HCT116 (cell line): Measurements from ENCODE around the gene GPR89B.
"Not testable (repeated sequence)": the region's sequence is repeated elsewhere in the genome, so short reads cannot be mapped to it uniquely, and the experiment has no call there.

Experiments
- CTCF ChIP-seq, 3 experiments: fragments of 200-600 bp in 1 of 3; sonication (generic) in 1 of 3; IDR thresholded peaks in 2 of 3; conservative IDR thresholded peaks in 1 of 3; 2 replicates each; pipeline ENCODE4 v1.5.1; 2012 to 2017; ENCODE audit warnings: low read depth in 2 of 3, low read length in 2 of 3, antibody characterized with exemption in 1 of 3, borderline replicate concordance in 1 of 3, control low read depth in 1 of 3, mild to moderate bottlenecking in 1 of 3, mixed read lengths in 1 of 3, mixed run types in 1 of 3, moderate library complexity in 1 of 3; ENCODE audit not compliant: insufficient read depth in 1 of 3
- ELF1 ChIP-seq: IDR thresholded peaks from 2 replicates; pipeline ENCODE4 v1.6.1; 2012; ENCODE audit warnings: low read depth, borderline replicate concordance
- EZH2phosphoT487 ChIP-seq: fragments of 200-600 bp; IDR thresholded peaks from 2 replicates; pipeline ENCODE4 v1.6.1; 2018; ENCODE audit warnings: antibody characterized with exemption, borderline replicate concordance
- POLR2A ChIP-seq: IDR thresholded peaks from 2 replicates; pipeline ENCODE4 v1.7.0; 2011; ENCODE audit warnings: borderline replicate concordance; ENCODE audit not compliant: insufficient read depth, insufficient read length; ENCODE audit errors: extremely low read depth
- YY1 ChIP-seq: IDR thresholded peaks from 2 replicates; pipeline ENCODE4 v1.6.1; 2011; ENCODE audit warnings: low read length, low read depth, moderate library complexity, mild to moderate bottlenecking; ENCODE audit not compliant: insufficient replicate concordance; ENCODE audit errors: extremely low read depth

DNA sequence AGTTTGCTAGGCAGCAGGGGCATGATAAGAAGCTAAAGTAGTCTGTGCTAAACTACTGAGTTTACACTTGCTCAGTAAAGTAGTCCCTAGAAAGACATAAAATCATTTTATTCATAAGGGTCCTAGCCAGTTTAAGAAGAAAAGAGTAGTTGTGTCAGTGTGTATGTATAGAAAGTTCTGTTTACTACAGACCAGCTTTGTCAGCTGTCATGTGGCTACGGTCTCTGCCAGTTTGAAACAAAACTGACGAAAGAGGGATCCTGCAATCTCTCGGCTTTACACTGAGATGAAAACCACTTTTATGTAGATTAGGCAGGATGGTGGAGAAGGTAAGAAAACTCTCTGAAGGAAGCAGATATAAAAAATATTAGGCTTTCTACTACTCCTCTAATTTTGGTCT is 7.1 kb downstream of the GPR89B start:
- not testable (repeated sequence) for TF ChIP-seq CTCF (IDR thresholded peaks at IDR 0.05 in 2 of 3, conservative IDR thresholded peaks at IDR 0.05 in 1 of 3; ENCODE audit: borderline replicate concordance in 1 of 3, insufficient read depth in 1 of 3, low read depth in 2 of 3, low read length in 2 of 3); POLR2A; ELF1; EZH2phosphoT487; YY1
